ENCODE results near the gene C6orf132.

C6orf132 gene

DNA sequence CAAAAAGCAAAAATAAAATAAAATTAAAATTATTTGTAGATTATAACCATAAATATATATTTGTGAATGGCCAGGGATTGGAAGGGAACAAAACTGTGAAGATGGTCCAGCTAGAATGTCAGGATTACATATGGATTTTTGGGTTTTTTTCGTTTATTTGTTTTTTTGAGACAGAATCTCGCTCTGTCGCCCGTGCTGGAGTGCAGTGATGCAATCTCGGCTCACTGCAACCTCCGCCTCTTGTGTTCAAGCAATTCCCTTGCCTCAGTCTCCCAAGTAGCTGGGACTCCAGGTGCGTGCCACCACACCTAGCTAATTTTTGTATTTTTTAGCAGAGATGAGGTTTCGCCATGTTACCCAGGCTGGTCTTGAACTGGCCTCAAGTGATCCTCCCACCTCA, 7.8 kb upstream of the C6orf132 start:
- no peaks in the 10 kb centered on the region for H3K36me3 ChIP-seq (ENCODE audit: control insufficient read depth in 2 of 2, insufficient read depth in 2 of 2, low read length in 2 of 2)
- H3K4me1 ChIP-seq (ENCODE audit: control insufficient read depth in 2 of 2, insufficient read depth in 2 of 2, low read length in 2 of 2), result peaks cover 0 to 8% of the 10 kb centered on the region in 2 donors
- no peaks in the 10 kb centered on the region for H3K9me3 ChIP-seq (ENCODE audit: control insufficient read depth in 2 of 2, low read length in 2 of 2)
- peaks cover 0 to 2% of the 10 kb centered on the region in 2 donors for H3K27me3 ChIP-seq (ENCODE audit: control insufficient read depth in 2 of 2, insufficient read depth in 2 of 2, low read length in 2 of 2)
- H3K4me3 ChIP-seq (ENCODE audit: low read length in 2 of 2), result no peak overlapping the region
- H3K27ac ChIP-seq (ENCODE audit: low read depth in 2 of 2, low read length in 2 of 2), result no peak overlapping the region
- no peak overlapping the region for H3K9ac ChIP-seq (ENCODE audit: low read depth in 1 of 2, low read length in 2 of 2)

DNA sequence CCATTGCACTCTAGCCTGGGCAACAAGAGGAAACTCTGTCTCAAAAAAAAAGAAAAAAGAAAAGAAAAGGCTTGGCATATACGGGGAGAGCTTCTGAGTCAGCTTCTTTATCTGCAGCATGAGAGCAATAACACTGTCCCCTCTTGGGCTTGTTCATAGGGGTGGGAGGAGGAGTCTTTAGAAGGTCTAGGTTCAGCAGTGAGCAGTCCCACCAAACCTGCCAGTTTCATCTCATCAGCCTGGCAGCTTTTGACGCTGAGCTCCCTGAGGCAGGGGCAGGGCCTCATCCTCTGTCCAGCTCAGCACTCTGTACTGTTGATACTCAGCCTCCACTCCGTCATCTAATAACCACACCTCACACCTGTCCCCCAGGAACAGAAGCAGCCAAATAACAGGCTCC, 5.6 kb upstream of the C6orf132 start:
- Histone ChIP-seq H3K27ac (ENCODE audit: low read depth in 2 of 2, low read length in 2 of 2) (no peak overlapping the region), H3K9me3 (ENCODE audit: control insufficient read depth in 2 of 2, low read length in 2 of 2) (no peaks in the 10 kb centered on the region), H3K36me3 (ENCODE audit: control insufficient read depth in 2 of 2, insufficient read depth in 2 of 2, low read length in 2 of 2) (no peaks in the 10 kb centered on the region), H3K4me1 (ENCODE audit: control insufficient read depth in 2 of 2, insufficient read depth in 2 of 2, low read length in 2 of 2) (peaks cover 0 to 4% of the 10 kb centered on the region in 2 donors), H3K9ac (ENCODE audit: low read depth in 1 of 2, low read length in 2 of 2) (no peak overlapping the region), H3K4me3 (ENCODE audit: low read length in 2 of 2) (no peak overlapping the region), H3K27me3 (ENCODE audit: control insufficient read depth in 2 of 2, insufficient read depth in 2 of 2, low read length in 2 of 2) (no peaks in the 10 kb centered on the region)

DNA sequence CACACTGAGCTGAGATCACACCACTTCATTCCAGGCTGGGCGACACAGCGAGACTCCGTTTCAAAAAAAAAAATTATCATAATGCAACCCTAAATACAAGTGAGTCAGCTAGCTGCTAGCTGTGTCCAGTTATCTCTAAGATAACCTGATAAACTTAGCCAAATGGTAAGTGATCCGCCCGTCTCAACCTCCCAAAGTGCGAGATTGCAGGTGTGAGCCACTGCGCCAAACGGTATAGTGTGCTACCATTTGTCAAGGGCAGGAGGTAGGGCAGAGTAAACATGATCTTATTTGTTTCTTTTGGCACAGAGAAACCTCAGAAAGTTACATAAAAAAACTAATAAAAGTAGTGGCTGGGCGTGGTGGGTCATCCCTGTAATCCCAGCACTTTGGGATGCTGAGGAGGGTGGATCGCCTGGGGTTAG, 4.7 kb upstream of the C6orf132 start:
- Histone ChIP-seq H3K36me3 (ENCODE audit: control insufficient read depth in 2 of 2, insufficient read depth in 2 of 2, low read length in 2 of 2) (no peaks in the 10 kb centered on the region), H3K27me3 (ENCODE audit: control insufficient read depth in 2 of 2, insufficient read depth in 2 of 2, low read length in 2 of 2) (no peaks in the 10 kb centered on the region), H3K9ac (ENCODE audit: low read depth in 1 of 2, low read length in 2 of 2) (no peak overlapping the region), H3K4me1 (ENCODE audit: control insufficient read depth in 2 of 2, insufficient read depth in 2 of 2, low read length in 2 of 2) (peaks cover 4 to 9% of the 10 kb centered on the region in 2 donors), H3K27ac (ENCODE audit: low read depth in 2 of 2, low read length in 2 of 2) (no peak overlapping the region), H3K9me3 (ENCODE audit: control insufficient read depth in 2 of 2, low read length in 2 of 2) (no peaks in the 10 kb centered on the region), H3K4me3 (ENCODE audit: low read length in 2 of 2) (no peak overlapping the region)

DNA sequence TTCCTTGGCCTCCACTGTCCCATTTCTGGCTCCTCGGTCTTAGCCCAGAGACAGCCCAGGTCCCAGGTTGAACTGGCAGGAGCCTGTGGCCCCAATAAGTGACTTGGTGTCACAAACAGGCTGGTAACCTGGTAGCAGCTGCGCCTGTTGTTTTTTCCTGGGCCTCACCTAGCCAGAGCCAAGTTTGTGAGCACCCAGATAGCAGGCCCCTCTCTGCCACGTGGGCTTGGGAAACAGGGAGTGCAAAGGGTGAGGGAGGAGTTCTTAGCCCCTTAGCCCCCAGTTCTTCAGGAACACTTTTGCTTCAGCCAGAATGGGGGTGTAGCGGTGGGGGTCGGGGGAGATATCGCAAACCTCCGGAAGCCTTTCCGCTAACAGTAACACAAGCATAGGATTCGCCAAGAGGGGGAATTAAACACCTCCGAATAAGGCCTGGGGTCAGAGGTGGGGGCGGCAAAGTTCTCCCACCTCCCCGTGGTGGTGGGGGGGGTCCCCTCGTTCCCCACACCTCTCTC, 760 bp downstream of the C6orf132 start:
- Histone ChIP-seq H3K27me3 (ENCODE audit: control insufficient read depth in 2 of 2, insufficient read depth in 2 of 2, low read length in 2 of 2) (no peaks in the 10 kb centered on the region), H3K4me3 (ENCODE audit: low read length in 2 of 2) (peak overlapping the region; percentile 76 to 86), H3K27ac (ENCODE audit: low read depth in 2 of 2, low read length in 2 of 2) (peak overlapping the region; percentile 90 to 93), H3K9ac (ENCODE audit: low read depth in 1 of 2, low read length in 2 of 2) (peak overlapping the region; percentile 89 to 98), H3K4me1 (ENCODE audit: control insufficient read depth in 2 of 2, insufficient read depth in 2 of 2, low read length in 2 of 2) (peaks cover 36 to 52% of the 10 kb centered on the region in 2 donors), H3K9me3 (ENCODE audit: control insufficient read depth in 2 of 2, low read length in 2 of 2) (no peaks in the 10 kb centered on the region), H3K36me3 (ENCODE audit: control insufficient read depth in 2 of 2, insufficient read depth in 2 of 2, low read length in 2 of 2) (no peaks in the 10 kb centered on the region)

DNA sequence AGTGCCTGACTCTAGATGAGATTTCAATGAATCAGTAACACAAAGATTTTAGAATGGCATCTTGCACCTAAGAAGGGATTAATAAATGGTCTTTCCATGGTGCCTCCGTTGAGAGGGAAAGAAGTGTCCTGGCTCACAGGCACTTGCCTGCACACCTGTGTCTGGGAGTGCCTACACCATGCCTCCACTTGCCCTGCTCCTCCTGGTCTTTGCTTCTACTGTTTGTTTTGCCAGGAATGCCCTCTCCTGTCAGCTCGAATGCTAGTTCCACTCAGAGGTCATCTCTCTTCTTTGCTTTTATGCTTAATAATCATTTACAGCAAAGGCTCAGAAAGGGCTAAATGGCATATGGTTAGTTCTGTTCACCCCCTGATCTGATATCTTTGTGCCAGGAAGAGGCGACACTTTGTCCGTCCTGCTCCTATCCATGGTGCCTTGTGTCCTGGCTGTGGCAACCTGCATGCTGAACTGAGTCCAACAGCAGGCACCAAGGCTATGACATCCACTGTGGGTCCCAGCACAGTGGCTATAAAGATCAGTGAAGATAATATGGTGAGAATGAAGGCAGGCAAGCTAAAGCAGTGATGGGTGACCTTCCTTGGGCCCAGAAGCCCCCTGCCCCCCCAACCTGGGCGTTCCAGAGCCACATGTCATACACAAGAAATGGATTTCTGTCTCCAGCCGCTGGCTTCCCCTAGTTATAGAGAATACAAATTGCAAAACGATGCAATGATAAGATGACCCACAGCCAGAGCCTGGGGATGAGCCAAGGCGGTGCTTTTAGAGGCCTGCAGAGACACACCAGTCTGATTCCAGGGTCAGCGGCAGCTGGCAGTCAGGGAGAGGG, 1.4 kb downstream of the C6orf132 start:
- H3K27me3 ChIP-seq (ENCODE audit: control insufficient read depth in 2 of 2, insufficient read depth in 2 of 2, low read length in 2 of 2), result no peaks in the 10 kb centered on the region
- H3K4me1 ChIP-seq (ENCODE audit: control insufficient read depth in 2 of 2, insufficient read depth in 2 of 2, low read length in 2 of 2), result peaks cover 40 to 57% of the 10 kb centered on the region in 2 donors
- H3K9ac ChIP-seq (ENCODE audit: low read depth in 1 of 2, low read length in 2 of 2), result peak overlapping the region; percentile 89 to 98
- H3K9me3 ChIP-seq (ENCODE audit: control insufficient read depth in 2 of 2, low read length in 2 of 2), result no peaks in the 10 kb centered on the region
- H3K4me3 ChIP-seq (ENCODE audit: low read length in 2 of 2), result peak overlapping the region; percentile 76 to 86
- no peaks in the 10 kb centered on the region for H3K36me3 ChIP-seq (ENCODE audit: control insufficient read depth in 2 of 2, insufficient read depth in 2 of 2, low read length in 2 of 2)
- peak overlapping the region; percentile 90 to 93 for H3K27ac ChIP-seq (ENCODE audit: low read depth in 2 of 2, low read length in 2 of 2)

DNA sequence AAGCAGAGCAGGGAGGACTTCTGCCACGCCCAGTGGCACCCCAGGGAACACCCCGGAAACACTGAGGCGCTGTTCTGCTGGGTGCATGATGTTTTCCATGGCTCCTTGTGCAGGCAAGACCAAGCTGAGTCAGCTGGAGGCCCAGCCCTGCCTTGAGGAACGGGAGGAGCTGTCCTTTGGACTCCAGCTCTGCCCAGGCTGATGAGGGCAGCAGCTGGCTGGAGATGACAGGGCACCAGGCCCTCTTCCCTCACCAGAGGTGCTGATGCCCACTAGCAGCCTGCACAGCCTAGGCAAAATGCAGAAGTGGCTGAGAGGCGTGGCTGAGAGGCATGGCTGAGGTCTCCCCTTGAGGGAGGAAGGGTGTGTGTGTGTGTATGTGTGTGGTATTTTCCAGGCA, 2.4 kb downstream of the C6orf132 start:
- Histone ChIP-seq H3K4me1 (ENCODE audit: control insufficient read depth in 2 of 2, insufficient read depth in 2 of 2, low read length in 2 of 2) (peaks cover 40 to 57% of the 10 kb centered on the region in 2 donors), H3K9me3 (ENCODE audit: control insufficient read depth in 2 of 2, low read length in 2 of 2) (no peaks in the 10 kb centered on the region), H3K9ac (ENCODE audit: low read depth in 1 of 2, low read length in 2 of 2) (peak overlapping the region; percentile 44 to 98), H3K4me3 (ENCODE audit: low read length in 2 of 2) (peak overlapping the region; percentile 46 to 76), H3K36me3 (ENCODE audit: control insufficient read depth in 2 of 2, insufficient read depth in 2 of 2, low read length in 2 of 2) (no peaks in the 10 kb centered on the region), H3K27me3 (ENCODE audit: control insufficient read depth in 2 of 2, insufficient read depth in 2 of 2, low read length in 2 of 2) (no peaks in the 10 kb centered on the region), H3K27ac (ENCODE audit: low read depth in 2 of 2, low read length in 2 of 2) (peak overlapping the region; percentile 90 to 93)

DNA sequence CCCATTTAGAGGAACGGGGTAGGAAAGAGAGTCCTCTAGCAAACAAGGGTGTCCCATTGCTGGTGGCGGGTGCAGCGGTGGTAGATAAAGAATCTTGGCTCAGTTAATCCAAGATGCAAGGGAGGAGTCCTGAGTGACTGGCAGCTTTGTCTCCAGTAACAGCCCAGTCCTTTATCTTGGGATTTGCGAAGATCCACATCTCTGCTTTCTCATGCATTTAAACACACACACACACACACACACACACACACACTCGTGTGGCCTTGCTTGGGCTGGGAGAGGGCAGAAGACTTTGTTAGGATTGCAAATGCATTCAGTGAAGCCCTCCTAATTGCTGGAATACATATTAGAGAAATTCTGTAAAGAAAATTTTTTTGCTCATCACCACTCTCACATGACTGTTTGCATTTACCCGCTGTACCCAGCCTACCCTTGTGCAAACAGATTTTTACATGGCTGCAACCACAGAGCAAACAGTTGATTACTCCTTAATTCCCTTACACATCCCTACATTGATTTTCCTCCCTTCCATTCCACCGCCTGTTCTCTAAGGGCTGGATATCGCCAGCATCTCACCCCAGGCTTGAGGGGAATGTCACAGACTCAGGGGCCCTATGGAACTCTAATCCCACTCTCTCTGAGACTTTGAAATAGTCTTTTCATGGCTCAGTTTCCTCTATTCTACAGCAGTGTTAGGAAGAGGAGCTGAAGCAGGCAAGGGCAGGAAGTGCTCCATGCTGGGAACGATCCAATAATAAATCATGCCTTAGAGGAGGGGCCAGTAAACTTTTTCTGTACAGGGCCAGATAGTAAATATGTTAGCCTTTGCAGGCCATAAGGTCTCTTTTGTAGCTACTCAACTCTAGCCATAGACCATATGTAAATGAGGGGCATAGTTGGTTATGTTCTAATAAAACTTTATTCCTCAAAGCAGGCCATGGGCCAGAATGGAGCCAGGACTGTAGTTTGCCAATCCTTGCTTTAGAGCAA, 3.5 kb downstream of the C6orf132 start:
- peak overlapping the region; percentile 35 to 45 for H3K4me3 ChIP-seq (ENCODE audit: low read length in 2 of 2)

DNA sequence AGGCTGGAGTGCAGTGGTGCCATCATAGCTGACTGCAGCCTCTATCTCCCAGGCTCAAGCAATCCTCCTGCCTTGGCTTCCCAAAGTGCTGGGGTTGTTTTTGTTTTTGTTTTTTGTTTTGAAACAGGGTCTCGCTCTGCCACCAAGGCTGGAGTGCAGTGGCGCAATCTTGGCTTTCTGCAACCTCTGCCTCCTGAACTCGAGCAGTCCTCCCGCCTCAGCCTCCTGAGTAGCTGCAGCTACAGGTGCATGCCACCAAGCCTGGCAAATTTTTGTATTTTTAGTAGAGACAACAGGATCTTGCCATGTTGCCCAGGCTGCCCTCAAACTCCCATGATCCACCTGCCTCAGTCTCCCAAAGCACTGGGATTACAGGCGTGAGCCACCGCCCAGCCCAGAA, 4.2 kb downstream of the C6orf132 start:
- Histone ChIP-seq H3K4me3 (ENCODE audit: low read length in 2 of 2) (no peak overlapping the region), H3K9ac (ENCODE audit: low read depth in 1 of 2, low read length in 2 of 2) (peak overlapping the region in 1 of 2 donors; percentile 54)

More for the DNA sequence above, 3.5 kb downstream of the C6orf132 start:
- Histone ChIP-seq H3K27ac (ENCODE audit: low read depth in 2 of 2, low read length in 2 of 2) (peak overlapping the region; percentile 90 to 93), H3K9ac (ENCODE audit: low read depth in 1 of 2, low read length in 2 of 2) (peak overlapping the region in 1 of 2 donors; percentile 54), H3K36me3 (ENCODE audit: control insufficient read depth in 2 of 2, insufficient read depth in 2 of 2, low read length in 2 of 2) (no peaks in the 10 kb centered on the region), H3K9me3 (ENCODE audit: control insufficient read depth in 2 of 2, low read length in 2 of 2) (no peaks in the 10 kb centered on the region), H3K27me3 (ENCODE audit: control insufficient read depth in 2 of 2, insufficient read depth in 2 of 2, low read length in 2 of 2) (no peaks in the 10 kb centered on the region), H3K4me1 (ENCODE audit: control insufficient read depth in 2 of 2, insufficient read depth in 2 of 2, low read length in 2 of 2) (peaks cover 40 to 57% of the 10 kb centered on the region in 2 donors)

DNA sequence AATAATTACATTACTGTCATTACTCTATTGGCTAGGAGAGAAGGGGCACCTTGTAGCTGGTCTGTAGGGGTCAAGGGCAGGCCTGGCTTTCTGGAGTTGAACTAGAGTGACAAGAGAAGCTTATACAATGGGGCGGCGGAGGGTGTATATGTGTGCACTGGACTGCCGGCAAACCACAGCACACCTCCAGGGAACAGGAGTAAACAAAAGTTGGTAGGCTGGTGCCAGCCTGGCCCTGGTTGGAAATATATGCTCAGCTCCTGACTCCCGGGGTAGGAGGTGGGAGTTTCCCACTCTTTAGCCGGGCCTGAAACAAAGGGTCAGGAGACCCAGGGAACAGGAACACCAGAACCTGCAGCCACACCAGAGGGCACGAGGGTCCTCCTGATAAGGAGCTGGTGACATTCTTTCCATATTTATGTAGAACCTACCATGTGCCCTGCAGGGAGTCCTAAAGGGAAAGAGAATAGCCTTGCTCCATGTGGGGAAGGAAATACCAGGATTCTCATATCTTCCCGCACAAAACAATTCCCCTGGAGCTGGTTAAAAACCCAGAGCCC, 5.1 kb downstream of the C6orf132 start:
- Histone ChIP-seq H3K4me1 (ENCODE audit: control insufficient read depth in 2 of 2, insufficient read depth in 2 of 2, low read length in 2 of 2) (peaks cover 36 to 52% of the 10 kb centered on the region in 2 donors), H3K27ac (ENCODE audit: low read depth in 2 of 2, low read length in 2 of 2) (peak overlapping the region; percentile 86 to 90), H3K9ac (ENCODE audit: low read depth in 1 of 2, low read length in 2 of 2) (peak overlapping the region in 1 of 2 donors; percentile 62)

More for the DNA sequence above, 4.2 kb downstream of the C6orf132 start:
- Histone ChIP-seq H3K27ac (ENCODE audit: low read depth in 2 of 2, low read length in 2 of 2) (peak overlapping the region; percentile 90 to 93), H3K27me3 (ENCODE audit: control insufficient read depth in 2 of 2, insufficient read depth in 2 of 2, low read length in 2 of 2) (no peaks in the 10 kb centered on the region), H3K4me1 (ENCODE audit: control insufficient read depth in 2 of 2, insufficient read depth in 2 of 2, low read length in 2 of 2) (peaks cover 40 to 57% of the 10 kb centered on the region in 2 donors), H3K36me3 (ENCODE audit: control insufficient read depth in 2 of 2, insufficient read depth in 2 of 2, low read length in 2 of 2) (peaks cover under 1 to 1% of the 10 kb centered on the region in 2 donors), H3K9me3 (ENCODE audit: control insufficient read depth in 2 of 2, low read length in 2 of 2) (no peaks in the 10 kb centered on the region)

More for the DNA sequence above, 5.1 kb downstream of the C6orf132 start:
- Histone ChIP-seq H3K4me3 (ENCODE audit: low read length in 2 of 2) (peak overlapping the region in 1 of 2 donors; percentile 14), H3K9me3 (ENCODE audit: control insufficient read depth in 2 of 2, low read length in 2 of 2) (no peaks in the 10 kb centered on the region), H3K36me3 (ENCODE audit: control insufficient read depth in 2 of 2, insufficient read depth in 2 of 2, low read length in 2 of 2) (peaks cover 3% of the 10 kb centered on the region in 2 donors), H3K27me3 (ENCODE audit: control insufficient read depth in 2 of 2, insufficient read depth in 2 of 2, low read length in 2 of 2) (no peaks in the 10 kb centered on the region)
